LNCaP clone FGC (cell line): ENCODE measurements around the gene GIPC2.

Source experiments
- DNase-seq: peaks from one replicate; pipeline ENCODE4 v3.0.0-alpha.2; 2011; ENCODE audit warnings: low read depth
- H3K4me3 ChIP-seq: 2 replicates; pipeline ENCODE4 v1.5.1; 2011; ENCODE audit warnings: mild to moderate bottlenecking, low read depth, low read length, control low read depth
- CTCF ChIP-seq: IDR thresholded peaks from 2 replicates; pipeline ENCODE4 v1.5.1; 2012; ENCODE audit warnings: mild to moderate bottlenecking; ENCODE audit not compliant: control insufficient read depth, insufficient read depth; ENCODE audit errors: extremely low read depth

Gene GIPC2

GRCh38 chr1:78005448-78005722, 40.4 kb upstream of the GIPC2 start:
- H3K4me3 ChIP-seq, result peak overlapping the region; percentile 73
- no peak for TF ChIP-seq CTCF

GRCh38 chr1:78005755-78006154, 40.0 kb upstream of the GIPC2 start:
- no peak for TF ChIP-seq CTCF
- H3K4me3 ChIP-seq, result peak overlapping the region; percentile 73
- DNase-seq, result peak; percentile 47

More at GRCh38 chr1:78005448-78005722, 40.4 kb upstream of the GIPC2 start:
- DNase-seq, result no peak

GRCh38 chr1:78006521-78006920, 39.2 kb upstream of the GIPC2 start:
- no peak for DNase-seq
- peak overlapping the region; percentile 19; the same call in 1 of the 2 replicates for H3K4me3 ChIP-seq
- no peak for TF ChIP-seq CTCF

- H3K4me3 ChIP-seq, result no peak overlapping the region
- no peak for DNase-seq
- no peak for TF ChIP-seq CTCF
Measured at GRCh38 chr1:78007677-78008341, 38.0 kb upstream of the GIPC2 start.

- DNase-seq, result no peak
- no peak overlapping the region for H3K4me3 ChIP-seq
- no peak for TF ChIP-seq CTCF
Measured at GRCh38 chr1:78009276-78009675, 36.5 kb upstream of the GIPC2 start.

GRCh38 chr1:78009836-78010235, 35.9 kb upstream of the GIPC2 start:
- TF ChIP-seq CTCF, result no peak
- no peak overlapping the region for H3K4me3 ChIP-seq
- DNase-seq, result no peak

- TF ChIP-seq CTCF, result no peak
- no peak for DNase-seq
- no peak overlapping the region for H3K4me3 ChIP-seq
Measured at GRCh38 chr1:78011050-78011449, 34.7 kb upstream of the GIPC2 start.
